Activated effector memory CD4-positive, alpha-beta T cell treated with anti-CD3 and anti-CD28 coated beads, Interleukin-2, amount 50 U/mL, for 16 hours (primary cell): Measurements from ENCODE around the gene GUCY1A2.

ENCODE experiments used
- DNase-seq: peaks from one replicate; pipeline ENCODE4 v3.0.0-alpha.2; 2020

GUCY1A2 gene

GRCh38 chr11:106724293-106724892, 293.9 kb downstream of the GUCY1A2 start:
- DNase-seq = no peak

DNA sequence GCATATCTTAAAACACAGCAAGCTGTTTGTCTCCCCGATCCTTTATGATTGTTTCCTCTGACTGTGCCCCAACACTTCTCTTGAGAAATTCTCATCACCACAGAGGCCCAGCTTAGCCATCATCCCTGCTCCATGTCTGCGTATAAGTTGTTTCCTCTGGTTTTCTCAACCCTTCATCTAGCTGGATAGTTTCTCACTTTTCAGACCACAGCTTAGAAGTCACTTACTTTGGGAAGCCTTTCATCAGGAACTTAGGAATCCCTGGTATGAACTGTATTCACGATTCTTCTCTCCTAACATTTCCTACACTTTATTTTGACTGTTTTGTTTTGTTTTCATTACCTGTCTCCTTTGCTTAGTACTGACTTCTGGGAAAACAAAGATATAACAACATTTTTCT, 295.2 kb downstream of the GUCY1A2 start:
- no peak for DNase-seq

GRCh38 chr11:106717222-106717621, 301.1 kb downstream of the GUCY1A2 start:
- no peak for DNase-seq

DNA sequence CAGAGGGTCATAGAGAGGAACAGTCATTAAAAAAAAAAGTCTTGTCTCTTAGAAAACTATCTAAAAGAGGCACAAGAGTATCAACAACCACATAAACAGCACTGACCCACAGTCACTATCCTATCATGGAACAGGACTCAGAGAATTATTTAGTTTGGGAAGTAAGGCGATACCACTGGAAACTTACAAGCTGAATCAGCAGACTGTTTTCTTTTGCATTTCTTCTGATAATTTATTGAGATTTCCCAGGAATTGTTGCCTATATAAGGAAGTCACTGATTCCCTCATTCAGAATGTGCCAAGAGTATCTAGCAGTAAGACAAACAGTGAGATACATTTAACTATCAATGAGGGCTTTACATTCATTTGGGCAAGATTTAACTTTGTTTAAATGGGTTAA, 304.1 kb downstream of the GUCY1A2 start:
- no peak for DNase-seq

DNA sequence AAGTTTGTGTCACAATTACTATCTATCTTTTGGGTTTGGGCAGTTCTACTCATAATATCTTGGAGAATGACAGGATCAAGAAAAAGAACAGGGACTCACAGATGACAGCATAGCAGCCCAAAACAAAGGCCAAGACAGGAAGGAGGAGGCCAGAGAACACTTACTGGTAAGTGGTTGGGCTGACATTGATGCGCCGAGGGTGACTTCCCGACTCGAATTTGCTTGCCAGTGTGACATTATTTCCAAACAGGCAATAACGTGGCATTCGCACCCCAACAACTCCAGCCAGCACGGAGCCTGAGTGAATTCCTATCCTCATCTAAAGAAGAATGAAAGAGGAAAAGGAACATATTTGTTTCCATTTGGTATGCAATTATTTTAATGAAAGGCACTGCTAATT, 309.9 kb downstream of the GUCY1A2 start:
- no peak for DNase-seq

GRCh38 chr11:106706355-106706754, 311.9 kb downstream of the GUCY1A2 start:
- no peak for DNase-seq

DNA sequence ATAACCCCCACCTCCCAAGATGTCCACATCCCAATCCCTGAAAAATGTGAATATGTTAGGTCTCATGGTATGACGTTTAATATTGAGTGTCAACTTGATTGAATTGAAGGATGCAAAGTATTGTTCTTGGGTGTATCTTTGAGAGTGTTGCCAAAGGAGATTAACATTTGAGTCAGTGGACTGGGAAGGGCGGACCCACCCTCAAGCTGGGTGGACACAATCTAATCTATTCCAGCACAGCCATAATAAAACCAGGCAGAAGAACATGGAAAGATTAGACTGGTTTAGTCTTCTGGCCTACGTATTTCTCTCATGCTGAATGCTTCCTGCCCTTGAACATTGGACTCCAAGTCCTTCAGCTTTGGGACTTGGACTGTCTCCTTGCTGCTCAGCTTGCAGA, 315.5 kb downstream of the GUCY1A2 start:
- no peak for DNase-seq

DNA sequence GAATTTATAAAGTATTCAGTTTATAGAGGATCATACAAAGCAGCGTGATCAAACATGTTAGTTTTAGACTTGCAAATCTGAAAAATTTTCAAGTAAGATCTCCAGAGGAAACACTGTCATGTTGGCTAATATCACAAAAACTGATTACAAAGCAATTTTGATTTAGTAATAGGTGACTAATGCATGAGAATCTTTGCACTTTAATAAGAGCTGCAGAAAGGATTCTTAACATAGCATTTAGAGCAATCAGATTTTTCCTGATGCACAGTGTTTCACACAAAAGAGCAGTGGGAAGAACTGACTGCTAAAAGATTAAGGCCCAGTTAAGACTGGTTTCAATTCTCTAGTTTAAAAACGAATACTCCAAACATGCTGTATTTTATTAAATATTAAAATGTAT, 321.2 kb downstream of the GUCY1A2 start:
- DNase-seq = no peak

DNA sequence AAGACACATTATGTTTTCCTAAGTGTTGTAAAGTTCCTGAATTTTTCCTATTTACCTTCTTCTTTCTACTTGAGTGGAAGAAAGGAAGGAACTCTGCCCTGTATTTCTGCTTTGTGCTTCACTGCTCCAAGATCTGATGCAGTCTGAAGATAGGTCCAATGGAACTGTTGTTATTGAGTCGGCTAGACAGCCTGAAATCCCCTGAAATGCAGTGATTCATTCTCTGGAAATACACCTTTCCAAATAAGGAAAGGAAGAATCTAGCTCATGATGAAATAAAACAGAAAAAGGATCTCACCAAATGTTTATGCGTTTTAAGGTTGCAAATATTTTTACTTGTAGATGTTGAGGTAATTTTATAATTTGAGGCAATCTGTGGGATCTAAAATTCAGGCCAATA, 322.8 kb downstream of the GUCY1A2 start:
- DNase-seq = no peak

DNA sequence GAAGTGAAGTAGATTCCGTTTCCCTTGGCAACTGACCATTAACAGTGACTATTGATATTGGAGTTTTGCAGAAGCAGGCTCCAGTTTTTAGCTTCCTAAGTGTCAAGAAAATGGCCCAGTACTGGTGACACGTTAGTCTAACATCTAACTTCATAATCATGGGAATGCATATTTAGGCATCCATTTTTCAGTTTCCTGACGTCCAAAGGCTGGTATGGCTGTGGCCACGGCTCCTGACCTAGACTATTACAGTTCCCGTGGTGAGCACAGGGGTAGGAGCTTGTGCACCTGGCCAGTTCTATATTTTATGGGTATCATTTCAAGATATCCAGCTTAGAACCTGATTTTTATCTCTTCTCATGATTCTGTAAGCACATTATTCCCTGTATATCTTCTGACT, 323.8 kb downstream of the GUCY1A2 start:
- DNase-seq = no peak

- no peak for DNase-seq
These were observed 326.4 kb downstream of the GUCY1A2 start for GRCh38 chr11:106691807-106692365.

GRCh38 chr11:106690923-106691322, 327.4 kb downstream of the GUCY1A2 start:
- DNase-seq = no peak

- DNase-seq = no peak
These were observed 333.3 kb downstream of the GUCY1A2 start for GRCh38 chr11:106684944-106685343.

DNA sequence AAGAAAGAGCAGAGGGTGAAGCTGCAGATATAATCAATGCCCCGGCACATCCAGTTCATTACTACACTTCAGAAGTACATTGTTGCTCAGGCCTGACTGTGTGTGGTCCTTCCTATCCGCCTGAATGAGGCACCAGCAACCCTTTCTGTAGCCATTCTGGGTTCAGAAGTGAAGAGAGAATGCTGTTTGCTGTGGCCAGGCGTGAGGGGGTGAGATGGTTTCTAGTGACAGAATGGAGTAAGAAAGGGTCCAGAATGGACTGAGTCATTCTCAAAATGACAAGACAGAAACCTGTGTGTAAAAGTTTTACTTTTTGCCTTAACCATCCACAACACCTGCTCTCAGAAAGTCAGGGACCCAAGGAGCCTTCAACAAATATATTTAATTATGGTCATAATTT, 334.8 kb downstream of the GUCY1A2 start:
- no peak for DNase-seq

DNA sequence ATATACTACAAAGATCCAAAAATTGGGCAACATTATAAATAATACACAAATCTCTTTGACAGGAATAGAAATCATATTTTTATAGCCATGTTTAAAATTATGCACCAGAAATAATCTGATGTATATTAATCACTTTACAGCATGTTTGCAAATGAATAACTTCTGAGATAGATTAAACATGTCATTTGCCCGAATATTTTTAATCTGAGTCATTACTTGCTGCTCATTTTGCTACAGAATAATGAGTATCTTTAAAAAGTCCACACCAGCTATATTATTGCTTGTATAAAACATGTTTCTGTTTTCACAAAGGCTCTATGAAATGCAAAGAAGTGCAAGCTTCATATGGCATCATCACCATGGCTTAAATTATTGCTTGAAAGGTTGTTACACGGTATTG, 336.8 kb downstream of the GUCY1A2 start:
- DNase-seq = no peak

GRCh38 chr11:106679581-106679980, 338.7 kb downstream of the GUCY1A2 start:
- DNase-seq = no peak

GRCh38 chr11:106679181-106679580, 339.1 kb downstream of the GUCY1A2 start:
- no peak for DNase-seq

GRCh38 chr11:106670069-106670468, 348.2 kb downstream of the GUCY1A2 start:
- no peak for DNase-seq

DNA sequence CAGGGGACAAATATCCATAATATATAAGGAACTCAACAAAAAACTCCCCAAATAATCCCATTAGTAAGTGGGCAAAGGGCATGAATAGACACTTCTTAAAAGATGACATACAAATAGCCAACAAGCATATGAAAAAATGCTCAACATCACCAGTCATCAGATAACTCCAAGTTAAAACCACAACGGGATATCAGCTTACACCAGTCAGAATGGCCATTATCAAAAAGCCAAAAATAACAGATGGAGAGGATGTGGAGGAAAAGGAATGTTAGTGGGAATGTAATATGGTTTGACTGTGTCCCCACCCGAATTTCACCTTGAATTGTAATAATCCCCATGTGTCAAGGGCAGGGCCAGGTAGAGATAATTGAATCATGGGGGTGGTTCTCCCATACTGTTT, 350.1 kb downstream of the GUCY1A2 start:
- no peak for DNase-seq

DNA sequence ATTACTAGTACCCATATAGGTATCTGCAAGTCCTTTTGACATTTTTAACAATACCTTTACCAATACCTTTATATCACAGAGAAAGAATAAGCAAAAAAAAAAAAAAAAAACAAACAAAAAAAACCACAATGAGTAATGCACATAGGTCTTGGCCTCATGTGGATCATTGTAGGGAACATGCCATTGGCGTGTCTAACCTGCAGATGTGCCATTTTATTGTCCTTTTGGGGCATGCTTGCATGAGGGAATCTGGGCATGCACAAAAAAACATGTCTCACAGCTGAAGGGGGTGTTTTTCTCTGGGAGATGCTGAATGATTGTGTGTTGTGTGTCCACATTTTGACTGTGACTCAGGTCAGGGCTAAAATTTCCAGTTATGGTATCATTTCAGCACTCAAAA, 361.6 kb downstream of the GUCY1A2 start:
- no peak for DNase-seq

DNA sequence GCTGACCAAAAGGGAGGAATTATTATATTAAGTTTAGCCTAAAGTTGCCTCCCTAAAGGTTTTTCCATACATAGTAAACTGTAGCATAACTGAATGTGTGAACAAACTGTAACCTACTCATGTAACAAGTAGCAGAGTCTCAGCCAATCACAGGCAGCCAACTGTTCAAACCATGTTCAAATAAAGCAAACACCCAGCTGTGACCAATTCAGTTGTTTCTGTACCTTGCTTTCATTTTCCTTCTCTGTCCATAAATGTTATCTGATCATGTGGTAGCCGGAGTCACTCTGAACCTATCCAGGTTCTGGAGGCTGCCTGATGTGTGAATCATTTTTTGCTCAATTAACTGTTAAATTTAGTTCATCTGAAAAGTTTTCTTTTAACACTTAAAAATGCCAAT, 373.5 kb downstream of the GUCY1A2 start:
- DNase-seq = no peak

GRCh38 chr11:106642331-106642730, 375.9 kb downstream of the GUCY1A2 start:
- no peak for DNase-seq

GRCh38 chr11:106632283-106632682, 386.0 kb downstream of the GUCY1A2 start:
- no peak for DNase-seq

DNA sequence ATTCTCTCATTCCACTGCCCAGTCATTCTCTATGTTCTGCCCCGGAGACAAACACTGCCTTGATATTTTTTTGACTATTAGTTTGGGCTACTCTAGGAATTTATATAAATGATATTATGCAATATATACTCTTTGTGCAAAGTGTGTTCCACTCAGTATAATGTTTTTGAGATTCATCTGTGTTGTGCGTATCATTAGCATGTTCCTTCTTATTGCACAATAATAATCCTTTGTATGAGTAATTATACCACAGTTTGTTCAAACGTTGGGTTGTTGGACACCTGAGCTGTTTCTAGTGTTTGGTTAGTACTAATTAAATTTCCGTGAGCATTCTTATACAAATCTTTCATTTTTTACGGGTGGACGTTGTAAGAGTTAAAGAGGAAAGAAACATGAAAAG, 390.6 kb downstream of the GUCY1A2 start:
- DNase-seq = no peak

- DNase-seq = no peak
These were observed 392.7 kb downstream of the GUCY1A2 start for GRCh38 chr11:106625566-106625965.
